Osteocyte (in vitro differentiated cells): ENCODE data around the gene ATP5MC2. TPM values are rescaled to one million over a fixed set of nuclear protein-coding genes. Genes with fewer than 3 reads are reported as not detected.

ENCODE experiments used
- DNase-seq: peaks from one replicate; pipeline ENCODE4 v3.0.0; 2021; ENCODE audit warnings: mixed read lengths; ENCODE audit not compliant: unreplicated experiment; ENCODE audit errors: extremely low spot score
- H3K27ac Mint-ChIP-seq: one replicate; pipeline ENCODE4 v1.8.0; 2021; ENCODE audit warnings: mild to moderate bottlenecking, mixed read lengths; ENCODE audit not compliant: unreplicated experiment
- H3K27me3 Mint-ChIP-seq: one replicate; pipeline ENCODE4 v1.8.0; 2021; ENCODE audit warnings: mixed read lengths; ENCODE audit not compliant: unreplicated experiment
- H3K36me3 Mint-ChIP-seq: one replicate; pipeline ENCODE4 v1.8.0; 2021; ENCODE audit warnings: mixed read lengths; ENCODE audit not compliant: unreplicated experiment
- H3K4me1 Mint-ChIP-seq: one replicate; pipeline ENCODE4 v1.8.0; 2021; ENCODE audit warnings: mixed read lengths; ENCODE audit not compliant: unreplicated experiment
- H3K4me3 Mint-ChIP-seq: one replicate; pipeline ENCODE4 v1.8.0; 2021; ENCODE audit warnings: mild to moderate bottlenecking, moderate library complexity, mixed read lengths; ENCODE audit not compliant: unreplicated experiment
- H3K9me3 Mint-ChIP-seq: one replicate; pipeline ENCODE4 v1.8.0; 2021; ENCODE audit warnings: mixed read lengths; ENCODE audit not compliant: unreplicated experiment
- total RNA-seq: library from RNA; stranded (reverse); gene quantifications from 2 replicates; pipeline ENCODE4 v1.2.1, GENCODE V29; 2021
- TF ChIP-seq, protein P1 (sequence below): fragments of 200-600 bp; sonication (generic); IDR thresholded peaks from 2 replicates; pipeline ENCODE4 v1.5.0; 2021; ENCODE audit warnings: antibody characterized with exemption, mild to moderate bottlenecking, moderate library complexity

The ATP5MC2 gene
- total RNA-seq, 1 donor from 2014 or later = 294 TPM

DNA sequence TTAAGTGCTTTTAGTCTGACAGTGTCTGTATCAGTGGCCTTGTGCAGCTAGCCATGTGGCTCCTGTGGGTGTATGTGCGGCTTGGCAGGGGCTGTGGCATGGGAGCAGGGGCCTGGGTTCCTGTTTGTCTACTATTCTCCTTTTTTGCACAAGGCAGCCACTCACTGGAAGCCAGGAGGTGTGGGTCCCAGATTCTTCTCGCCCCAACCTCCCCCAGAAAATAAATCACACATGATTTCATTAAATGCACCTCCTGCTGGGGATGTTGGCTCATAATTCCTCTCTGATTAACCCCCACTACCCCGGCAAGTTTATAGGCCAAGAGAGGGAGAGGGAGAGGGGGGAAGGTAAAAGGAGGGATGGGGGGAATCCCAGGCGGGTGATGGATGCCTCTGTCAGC is 33.8 kb upstream of the ATP5MC2 start:
- TF ChIP-seq, protein P1, sequence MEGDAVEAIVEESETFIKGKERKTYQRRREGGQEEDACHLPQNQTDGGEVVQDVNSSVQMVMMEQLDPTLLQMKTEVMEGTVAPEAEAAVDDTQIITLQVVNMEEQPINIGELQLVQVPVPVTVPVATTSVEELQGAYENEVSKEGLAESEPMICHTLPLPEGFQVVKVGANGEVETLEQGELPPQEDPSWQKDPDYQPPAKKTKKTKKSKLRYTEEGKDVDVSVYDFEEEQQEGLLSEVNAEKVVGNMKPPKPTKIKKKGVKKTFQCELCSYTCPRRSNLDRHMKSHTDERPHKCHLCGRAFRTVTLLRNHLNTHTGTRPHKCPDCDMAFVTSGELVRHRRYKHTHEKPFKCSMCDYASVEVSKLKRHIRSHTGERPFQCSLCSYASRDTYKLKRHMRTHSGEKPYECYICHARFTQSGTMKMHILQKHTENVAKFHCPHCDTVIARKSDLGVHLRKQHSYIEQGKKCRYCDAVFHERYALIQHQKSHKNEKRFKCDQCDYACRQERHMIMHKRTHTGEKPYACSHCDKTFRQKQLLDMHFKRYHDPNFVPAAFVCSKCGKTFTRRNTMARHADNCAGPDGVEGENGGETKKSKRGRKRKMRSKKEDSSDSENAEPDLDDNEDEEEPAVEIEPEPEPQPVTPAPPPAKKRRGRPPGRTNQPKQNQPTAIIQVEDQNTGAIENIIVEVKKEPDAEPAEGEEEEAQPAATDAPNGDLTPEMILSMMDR = no peak
- H3K36me3 Mint-ChIP-seq = peaks cover 34% of the 10 kb centered on the region
- no peak overlapping the region for H3K4me3 Mint-ChIP-seq
- H3K27ac Mint-ChIP-seq = no peak overlapping the region
- H3K4me1 Mint-ChIP-seq = no peaks in the 10 kb centered on the region
- H3K9me3 Mint-ChIP-seq = no peaks in the 10 kb centered on the region
- H3K27me3 Mint-ChIP-seq = peaks cover 35% of the 10 kb centered on the region
- no peak for DNase-seq

GRCh38 chr12:53706080-53706479 is 30.2 kb upstream of the ATP5MC2 start:
- Mint-ChIP-seq H3K4me1 (no peaks in the 10 kb centered on the region), H3K4me3 (no peak overlapping the region), H3K36me3 (no peaks in the 10 kb centered on the region), H3K27me3 (peaks cover 69% of the 10 kb centered on the region), H3K27ac (no peak overlapping the region), H3K9me3 (no peaks in the 10 kb centered on the region)
- TF ChIP-seq, protein P1 = no peak
- no peak for DNase-seq

- Mint-ChIP-seq H3K27me3 (peaks cover 84% of the 10 kb centered on the region), H3K27ac (no peak overlapping the region), H3K9me3 (no peaks in the 10 kb centered on the region), H3K4me3 (no peak overlapping the region), H3K36me3 (no peaks in the 10 kb centered on the region), H3K4me1 (no peaks in the 10 kb centered on the region)
- no peak for DNase-seq
- TF ChIP-seq, protein P1 = no peak
Measured at GRCh38 chr12:53703756-53704155, 27.9 kb upstream of the ATP5MC2 start.

- peaks cover 1% of the 10 kb centered on the region for H3K4me1 Mint-ChIP-seq
- peak; percentile 90 for DNase-seq
- no peaks in the 10 kb centered on the region for H3K36me3 Mint-ChIP-seq
- TF ChIP-seq, protein P1 = peak; percentile 96
- H3K9me3 Mint-ChIP-seq = no peaks in the 10 kb centered on the region
- no peak overlapping the region for H3K27ac Mint-ChIP-seq
- no peak overlapping the region for H3K4me3 Mint-ChIP-seq
- H3K27me3 Mint-ChIP-seq = peaks cover 88% of the 10 kb centered on the region
Measured at GRCh38 chr12:53701518-53702264, 25.8 kb upstream of the ATP5MC2 start.

- no peak for DNase-seq
- H3K4me1 Mint-ChIP-seq = peaks cover 12% of the 10 kb centered on the region
- H3K27me3 Mint-ChIP-seq = peaks cover 84% of the 10 kb centered on the region
- H3K27ac Mint-ChIP-seq = no peak overlapping the region
- H3K36me3 Mint-ChIP-seq = no peaks in the 10 kb centered on the region
- H3K4me3 Mint-ChIP-seq = no peak overlapping the region
- H3K9me3 Mint-ChIP-seq = no peaks in the 10 kb centered on the region
- TF ChIP-seq, protein P1 = no peak
Measured at GRCh38 chr12:53700567-53700966, 24.7 kb upstream of the ATP5MC2 start.
